CD4-positive, CD25-positive, alpha-beta regulatory T cell (primary cell): ENCODE results near the gene PARVA. TPM values are rescaled to one million over a fixed set of nuclear protein-coding genes. Genes with fewer than 3 reads are reported as not detected.

Experiments
- ATAC-seq, 2 donors: fragments of 150-1000 bp; cut with Tn5 transposase; one replicate each; pipeline ENCODE4 v1.10.0; 2021; ENCODE audit warnings: low read depth in 2 of 2, moderate number of reproducible peaks in 2 of 2, moderate library complexity in 1 of 2
- DNase-seq, 3 donors: peaks; one replicate each; pipeline versions ENCODE4 v3.0.0 to v3.0.0-alpha.2; 2012 to 2022; ENCODE audit warnings: mixed read lengths in 1 of 3
- H3K27ac ChIP-seq: one replicate; pipeline ENCODE4 v1.7.0; 2013; ENCODE audit warnings: mild to moderate bottlenecking, low read length; ENCODE audit not compliant: insufficient read depth, poor library complexity, severe bottlenecking
- H3K27me3 ChIP-seq: one replicate; pipeline ENCODE4 v1.7.0; 2013; ENCODE audit warnings: low read length; ENCODE audit not compliant: control insufficient read depth, insufficient read depth
- H3K36me3 ChIP-seq: one replicate; pipeline ENCODE4 v1.7.0; 2013; ENCODE audit warnings: mild to moderate bottlenecking, low read length, moderate library complexity; ENCODE audit not compliant: control insufficient read depth, insufficient read depth
- H3K4me1 ChIP-seq: 2 replicates; pipeline ENCODE4 v1.7.0; 2013; ENCODE audit warnings: mild to moderate bottlenecking, low read length; ENCODE audit not compliant: insufficient read depth, control insufficient read depth, poor library complexity, severe bottlenecking
- H3K4me3 ChIP-seq: one replicate; pipeline ENCODE4 v1.7.0; 2013; ENCODE audit warnings: low read depth, mild to moderate bottlenecking, low read length, moderate library complexity
- H3K9me3 ChIP-seq, 2 experiments: 1 replicate in 1 of 2; 2 replicates in 1 of 2; pipeline ENCODE4 v1.7.0; 2013; ENCODE audit warnings: low read length in 2 of 2, mild to moderate bottlenecking in 1 of 2, moderate library complexity in 1 of 2; ENCODE audit not compliant: control insufficient read depth in 2 of 2
- H3K27ac Mint-ChIP-seq, 3 donors: one replicate each; pipeline ENCODE4 v1.8.0; 2020 to 2022; ENCODE audit warnings: mild to moderate bottlenecking in 3 of 3, mixed read lengths in 3 of 3, moderate library complexity in 2 of 3
- H3K27me3 Mint-ChIP-seq: one replicate; pipeline ENCODE4 v1.8.0; 2022; ENCODE audit warnings: mild to moderate bottlenecking, mixed read lengths
- H3K36me3 Mint-ChIP-seq: one replicate; pipeline ENCODE4 v1.8.0; 2020; ENCODE audit warnings: mixed read lengths
- H3K4me1 Mint-ChIP-seq, 4 donors: one replicate each; pipeline ENCODE4 v1.8.0; 2020 to 2022; ENCODE audit warnings: mixed read lengths in 4 of 4, mild to moderate bottlenecking in 1 of 4
- H3K4me3 Mint-ChIP-seq, 4 donors: one replicate each; pipeline ENCODE4 v1.8.0; 2020 to 2022; ENCODE audit warnings: mild to moderate bottlenecking in 4 of 4, mixed read lengths in 4 of 4, moderate library complexity in 3 of 4
- H3K9me3 Mint-ChIP-seq, 7 donors: one replicate each; pipeline ENCODE4 v1.8.0; 2020 to 2022; ENCODE audit warnings: mixed read lengths in 7 of 7, mild to moderate bottlenecking in 3 of 7, moderate library complexity in 2 of 7
- polyA plus RNA-seq, 4 donors: library from polyadenylated mRNA; unstranded; fragments of 300-500 nt; fragmentation: Illumina TruSeq; gene quantifications; one replicate each; pipeline ENCODE4 v1.2.3, GENCODE V29; 2021
- total RNA-seq: library from RNA; stranded (reverse); gene quantifications from one replicate; pipeline ENCODE4 v1.2.3, GENCODE V29; 2022

The PARVA gene
- total and polyA plus RNA-seq, 5 donors from 2014 or later: 0.09 to 0.31 (median 0.24) TPM; not detected in 1

- Mint-ChIP-seq H3K27ac (no peak overlapping the region), H3K4me3 (no peak overlapping the region), H3K4me1 (peaks cover 0 to 5% (median 0%) of the 10 kb centered on the region in 4 donors), H3K27me3 (no peaks in the 10 kb centered on the region), H3K9me3 (peaks cover 0 to 5% (median 0%) of the 10 kb centered on the region in 7 donors), H3K36me3 (peaks cover 5% of the 10 kb centered on the region)
- DNase-seq: no peak
- ATAC-seq: no peak
- Histone ChIP-seq H3K27me3 (no peaks in the 10 kb centered on the region), H3K27ac (no peak overlapping the region), H3K36me3 (no peaks in the 10 kb centered on the region), H3K4me1 (no peaks in the 10 kb centered on the region), H3K4me3 (no peak overlapping the region), H3K9me3 (no peaks in the 10 kb centered on the region)
These were observed 62.2 kb downstream of the PARVA start for GRCh38 chr11:12439615-12440014.

GRCh38 chr11:12440565-12440964 lies 63.2 kb downstream of the PARVA start:
- Histone ChIP-seq H3K27ac (no peak overlapping the region), H3K4me1 (no peaks in the 10 kb centered on the region), H3K36me3 (no peaks in the 10 kb centered on the region), H3K4me3 (no peak overlapping the region), H3K27me3 (no peaks in the 10 kb centered on the region), H3K9me3 (no peaks in the 10 kb centered on the region)
- DNase-seq (no peak), ATAC-seq (no peak)
- H3K27me3 Mint-ChIP-seq: no peaks in the 10 kb centered on the region
- H3K36me3 Mint-ChIP-seq: no peaks in the 10 kb centered on the region
- no peak overlapping the region for H3K4me3 Mint-ChIP-seq
- H3K4me1 Mint-ChIP-seq: peaks cover 0 to 5% (median 0%) of the 10 kb centered on the region in 4 donors
- no peak overlapping the region for H3K27ac Mint-ChIP-seq
- peaks cover 0 to 5% (median 0%) of the 10 kb centered on the region in 7 donors for H3K9me3 Mint-ChIP-seq

- no peaks in the 10 kb centered on the region for H3K4me1 ChIP-seq
- H3K4me3 ChIP-seq: no peak overlapping the region
- Mint-ChIP-seq H3K36me3 (no peaks in the 10 kb centered on the region), H3K4me1 (peaks cover 0 to 5% (median 0%) of the 10 kb centered on the region in 4 donors), H3K27ac (no peak overlapping the region), H3K27me3 (no peaks in the 10 kb centered on the region), H3K9me3 (peaks cover 0 to 5% (median 0%) of the 10 kb centered on the region in 7 donors), H3K4me3 (no peak overlapping the region)
- H3K9me3 ChIP-seq: no peaks in the 10 kb centered on the region
- ATAC-seq (no peak), DNase-seq (no peak)
- no peaks in the 10 kb centered on the region for H3K36me3 ChIP-seq
- no peak overlapping the region for H3K27ac ChIP-seq
- no peaks in the 10 kb centered on the region for H3K27me3 ChIP-seq
These were observed 64.0 kb downstream of the PARVA start for GRCh38 chr11:12441231-12441861.

- no peaks in the 10 kb centered on the region for H3K9me3 ChIP-seq
- no peak for ATAC-seq
- Mint-ChIP-seq H3K27ac (no peak overlapping the region), H3K36me3 (no peaks in the 10 kb centered on the region), H3K4me3 (no peak overlapping the region), H3K9me3 (peaks cover 0 to 3% (median 0%) of the 10 kb centered on the region in 7 donors), H3K4me1 (peaks cover 0 to 3% (median 0%) of the 10 kb centered on the region in 4 donors), H3K27me3 (peaks cover 5% of the 10 kb centered on the region)
- no peak overlapping the region for H3K4me3 ChIP-seq
- DNase-seq: no peak
- H3K27ac ChIP-seq: no peak overlapping the region
- no peaks in the 10 kb centered on the region for H3K4me1 ChIP-seq
- H3K27me3 ChIP-seq: peaks cover 3% of the 10 kb centered on the region
- H3K36me3 ChIP-seq: no peaks in the 10 kb centered on the region
These were observed 67.2 kb downstream of the PARVA start for GRCh38 chr11:12444601-12445000.

GRCh38 chr11:12445001-12445400 lies 67.6 kb downstream of the PARVA start:
- Mint-ChIP-seq H3K4me1 (no peaks in the 10 kb centered on the region), H3K4me3 (no peak overlapping the region), H3K27me3 (peaks cover 5% of the 10 kb centered on the region), H3K9me3 (peaks cover 0 to 2% (median 0%) of the 10 kb centered on the region in 7 donors), H3K27ac (no peak overlapping the region), H3K36me3 (no peaks in the 10 kb centered on the region)
- no peak for DNase-seq
- Histone ChIP-seq H3K4me1 (no peaks in the 10 kb centered on the region), H3K9me3 (no peaks in the 10 kb centered on the region), H3K27ac (no peak overlapping the region), H3K36me3 (no peaks in the 10 kb centered on the region), H3K27me3 (peaks cover 3% of the 10 kb centered on the region), H3K4me3 (no peak overlapping the region)
- no peak for ATAC-seq

GRCh38 chr11:12446863-12447262 lies 69.5 kb downstream of the PARVA start:
- peaks cover 0 to 2% (median 0%) of the 10 kb centered on the region in 7 donors for H3K9me3 Mint-ChIP-seq
- no peak overlapping the region for H3K4me3 ChIP-seq
- no peaks in the 10 kb centered on the region for H3K36me3 ChIP-seq
- H3K27me3 ChIP-seq: peaks cover 3% of the 10 kb centered on the region
- H3K27me3 Mint-ChIP-seq: peaks cover 5% of the 10 kb centered on the region
- no peak overlapping the region for H3K27ac ChIP-seq
- ATAC-seq (no peak), DNase-seq (no peak)
- no peaks in the 10 kb centered on the region for H3K4me1 ChIP-seq
- no peaks in the 10 kb centered on the region for H3K9me3 ChIP-seq
- no peak overlapping the region for H3K27ac Mint-ChIP-seq
- H3K4me1 Mint-ChIP-seq: no peaks in the 10 kb centered on the region
- H3K36me3 Mint-ChIP-seq: no peaks in the 10 kb centered on the region
- H3K4me3 Mint-ChIP-seq: no peak overlapping the region

GRCh38 chr11:12448131-12448939 lies 71.0 kb downstream of the PARVA start:
- Mint-ChIP-seq H3K36me3 (no peaks in the 10 kb centered on the region), H3K4me3 (no peak overlapping the region), H3K27me3 (peaks cover 5% of the 10 kb centered on the region), H3K27ac (no peak overlapping the region), H3K9me3 (peaks cover 0 to 2% (median 0%) of the 10 kb centered on the region in 7 donors), H3K4me1 (no peaks in the 10 kb centered on the region)
- no peak for DNase-seq
- no peaks in the 10 kb centered on the region for H3K36me3 ChIP-seq
- no peak overlapping the region for H3K27ac ChIP-seq
- no peaks in the 10 kb centered on the region for H3K9me3 ChIP-seq
- peaks cover 3% of the 10 kb centered on the region for H3K27me3 ChIP-seq
- no peak overlapping the region for H3K4me3 ChIP-seq
- no peak for ATAC-seq
- H3K4me1 ChIP-seq: no peaks in the 10 kb centered on the region
